Keratinocyte (primary cell): Measurements from ENCODE around the gene FHOD3.

Experiments used
- EZH2 ChIP-seq: IDR thresholded peaks from one replicate; pipeline ENCODE4 v1.6.1; 2012; ENCODE audit warnings: inconsistent platforms, mild to moderate bottlenecking, low read length, moderate library complexity
- TF ChIP-seq, protein P1 (sequence below), 3 experiments: IDR thresholded peaks in 1 of 3; conservative IDR thresholded peaks in 1 of 3; optimal IDR thresholded peaks in 1 of 3; 2 replicates in 2 of 3; 3 replicates in 1 of 3; pipeline versions ENCODE3 to v1.5.1; 2011; ENCODE audit warnings: low read length in 3 of 3, mild to moderate bottlenecking in 3 of 3, moderate library complexity in 2 of 3, control low read depth in 1 of 3, inconsistent platforms in 1 of 3; ENCODE audit not compliant: insufficient read depth in 2 of 3; ENCODE audit errors: extremely low read depth in 1 of 3

GRCh38 chr18:36321658-36322407 lies 24.3 kb downstream of the FHOD3 start:
- TF ChIP-seq, protein P1, sequence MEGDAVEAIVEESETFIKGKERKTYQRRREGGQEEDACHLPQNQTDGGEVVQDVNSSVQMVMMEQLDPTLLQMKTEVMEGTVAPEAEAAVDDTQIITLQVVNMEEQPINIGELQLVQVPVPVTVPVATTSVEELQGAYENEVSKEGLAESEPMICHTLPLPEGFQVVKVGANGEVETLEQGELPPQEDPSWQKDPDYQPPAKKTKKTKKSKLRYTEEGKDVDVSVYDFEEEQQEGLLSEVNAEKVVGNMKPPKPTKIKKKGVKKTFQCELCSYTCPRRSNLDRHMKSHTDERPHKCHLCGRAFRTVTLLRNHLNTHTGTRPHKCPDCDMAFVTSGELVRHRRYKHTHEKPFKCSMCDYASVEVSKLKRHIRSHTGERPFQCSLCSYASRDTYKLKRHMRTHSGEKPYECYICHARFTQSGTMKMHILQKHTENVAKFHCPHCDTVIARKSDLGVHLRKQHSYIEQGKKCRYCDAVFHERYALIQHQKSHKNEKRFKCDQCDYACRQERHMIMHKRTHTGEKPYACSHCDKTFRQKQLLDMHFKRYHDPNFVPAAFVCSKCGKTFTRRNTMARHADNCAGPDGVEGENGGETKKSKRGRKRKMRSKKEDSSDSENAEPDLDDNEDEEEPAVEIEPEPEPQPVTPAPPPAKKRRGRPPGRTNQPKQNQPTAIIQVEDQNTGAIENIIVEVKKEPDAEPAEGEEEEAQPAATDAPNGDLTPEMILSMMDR (optimal IDR thresholded peaks at IDR 0.05 in 1 of 3, IDR thresholded peaks at IDR 0.05 in 1 of 3, conservative IDR thresholded peaks at IDR 0.05 in 1 of 3; ENCODE audit: extremely low read depth in 1 of 3, insufficient read depth in 2 of 3, low read length in 3 of 3), result no peak
- no peak for TF ChIP-seq EZH2
